ENCODE measurements around the gene EPS15.

GRCh38 chr1:51336004-51336403 is 183.1 kb downstream of the EPS15 start:
- no peak for TF ChIP-seq USF2 (IDR thresholded peaks at IDR 0.05; ENCODE audit: borderline replicate concordance, low read depth, low read length)
- no peak for TF ChIP-seq TCF12 (IDR thresholded peaks at IDR 0.05)
- TF ChIP-seq CTCF (IDR thresholded peaks at IDR 0.05): no peak
- no peak for TF ChIP-seq GABPA (IDR thresholded peaks at IDR 0.05; ENCODE audit: low read depth)

Data from SK-N-SH (cell line).